Stimulated activated CD8-positive, alpha-beta memory T cell treated with anti-CD3 and anti-CD28 coated beads, Interleukin-12 subunit alpha, Interleukin-12 subunit beta, amount 100 ng/mL, for 4 hours (primary cell): ENCODE measurements around the gene C2CD4C.
"Not testable (repeated sequence)": the region's sequence is repeated elsewhere in the genome, so short reads cannot be mapped to it uniquely, and the experiment has no call there.

ENCODE experiments used
- DNase-seq: peaks from one replicate; pipeline ENCODE4 v3.0.0-alpha.2; 2020; ENCODE audit warnings: low read depth

C2CD4C gene

DNA sequence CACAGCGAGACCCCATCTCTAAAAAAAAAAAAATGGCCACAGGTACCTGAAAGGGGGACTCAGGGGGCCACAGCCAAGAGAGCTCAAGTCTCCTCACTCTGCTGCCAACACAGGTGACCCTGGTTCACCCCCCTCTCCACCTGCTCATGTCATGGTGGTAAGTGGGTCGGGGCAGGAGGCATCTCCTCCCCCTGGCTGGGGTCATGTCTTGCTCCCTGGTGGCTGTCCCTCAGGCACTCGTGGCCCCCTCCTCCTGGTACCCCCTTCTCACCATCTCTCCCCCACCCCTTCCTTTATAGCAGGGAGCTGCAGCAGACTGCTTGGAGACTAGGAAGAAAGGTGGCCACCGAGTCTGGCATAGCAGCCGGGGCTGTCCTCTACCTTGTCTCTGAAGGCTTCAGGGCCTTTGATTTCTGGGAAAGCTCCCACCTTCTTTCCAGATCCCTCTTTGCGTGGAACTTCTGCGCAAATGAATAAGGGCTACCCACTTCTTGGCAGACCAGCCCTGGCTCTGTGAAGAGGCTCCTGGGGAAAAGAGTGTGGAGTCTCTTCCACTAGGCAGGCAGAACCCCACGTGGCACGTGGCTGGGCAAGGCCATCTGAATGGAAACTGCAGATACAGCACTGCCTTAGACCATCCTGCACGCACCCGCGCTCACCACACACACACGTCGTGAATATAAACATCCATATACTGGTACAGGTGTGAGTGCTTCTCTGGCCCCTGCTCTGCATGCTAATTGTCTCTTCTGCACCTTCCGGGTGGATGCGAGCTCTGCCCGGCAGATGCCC lies 44.3 kb downstream of the C2CD4C start:
- DNase-seq = no peak

DNA sequence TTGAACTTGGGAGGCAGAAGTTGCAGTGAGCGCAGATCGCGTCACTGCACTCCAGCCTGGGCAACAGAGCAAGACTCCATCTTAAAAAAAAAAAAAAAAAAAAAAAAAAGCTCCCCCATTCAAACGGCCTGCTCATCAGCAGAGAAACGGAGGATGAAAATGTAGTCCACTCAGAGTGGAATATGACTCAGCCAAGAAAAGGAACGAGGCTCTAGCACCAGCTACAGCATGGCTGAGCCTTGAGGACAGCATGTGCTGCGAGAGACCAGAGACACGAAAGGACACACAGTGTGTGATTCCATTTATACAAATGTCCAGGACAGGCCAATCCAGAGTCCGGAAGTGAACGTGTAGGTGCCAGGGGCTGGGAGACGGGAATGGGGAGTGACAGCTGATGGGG lies 46.3 kb downstream of the C2CD4C start:
- DNase-seq = no peak

DNA sequence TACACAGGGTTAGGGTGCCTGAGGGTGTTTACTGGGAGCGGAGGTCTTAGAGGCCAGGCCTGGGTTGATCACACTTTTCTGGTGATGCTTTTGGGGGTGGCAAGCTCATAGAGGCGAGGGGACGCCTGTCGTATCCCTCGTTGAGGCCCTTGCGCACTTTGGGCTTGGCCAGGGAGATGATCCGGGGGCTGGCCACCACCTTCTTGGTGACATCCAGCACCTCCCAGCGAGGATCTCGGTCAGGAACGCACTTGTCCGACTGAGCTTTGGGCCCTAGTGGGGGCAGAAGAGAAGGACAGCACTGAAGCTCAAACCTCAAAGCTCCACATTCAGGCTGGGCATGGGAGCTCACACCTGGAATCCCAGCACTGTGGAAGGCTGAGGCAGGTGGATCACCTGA lies 46.8 kb downstream of the C2CD4C start:
- no peak for DNase-seq

DNA sequence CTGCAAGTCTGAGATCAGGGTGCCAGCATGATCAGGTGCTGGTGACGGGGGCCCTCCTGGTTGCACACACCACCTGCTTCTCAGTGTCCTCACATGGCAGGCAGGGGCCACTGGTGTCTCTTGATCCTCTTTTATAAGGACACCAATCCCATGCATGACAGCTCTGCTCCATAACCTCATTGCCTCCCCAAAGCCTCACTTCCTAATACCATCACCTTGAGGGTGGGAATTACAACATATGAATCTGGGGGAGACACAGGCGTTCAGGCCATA lies 49.4 kb downstream of the C2CD4C start:
- DNase-seq = no peak

DNA sequence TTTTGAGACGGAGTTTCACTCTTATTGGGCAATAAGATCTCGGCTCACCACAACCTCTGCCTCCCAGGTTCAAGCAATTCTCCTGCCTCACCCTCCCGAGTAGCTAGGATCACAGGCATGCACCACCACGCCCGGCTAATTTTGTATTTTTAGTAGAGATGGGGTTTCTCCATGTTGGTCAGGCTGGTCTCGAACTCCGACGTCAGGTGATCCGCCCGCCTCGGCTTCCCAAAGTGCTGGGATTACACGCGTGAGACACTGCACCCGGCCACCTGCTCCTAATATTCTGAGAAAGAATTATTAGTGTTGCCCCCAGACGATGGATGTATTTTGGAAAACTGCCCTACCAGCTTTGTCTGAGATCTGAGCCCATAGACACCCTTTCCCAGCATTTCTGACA lies 53.4 kb downstream of the C2CD4C start:
- not testable (repeated sequence) for DNase-seq
